ENCODE data around the gene DDIAS. TPM values are rescaled to one million over a fixed set of nuclear protein-coding genes. Genes with fewer than 3 reads are reported as not detected.

DDIAS gene
- total and polyA plus RNA-seq, 9 of the 15 experiments (the other 6 are each of a cell fraction or from before 2014, with no cell fraction given): 9.4 to 27.2 (median 23.3) TPM

DNA sequence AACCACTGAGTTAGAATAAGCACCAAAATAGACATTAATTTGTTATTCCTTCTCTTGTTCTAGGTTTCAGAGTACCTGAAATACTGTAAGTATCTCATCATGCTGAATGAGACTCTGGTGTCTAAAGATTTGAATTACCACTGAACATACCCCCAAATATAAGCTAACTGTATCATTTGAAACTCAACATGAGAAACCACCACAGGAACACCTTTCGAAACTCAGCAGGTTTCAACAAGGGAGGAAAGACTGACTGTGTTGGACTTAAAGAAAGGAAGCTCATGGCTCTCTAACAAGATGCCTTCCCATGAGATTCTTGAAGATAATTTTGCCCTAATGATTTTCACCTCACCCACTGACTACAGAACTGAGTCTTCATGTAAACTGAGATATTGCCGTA is 38.3 kb upstream of the DDIAS start:
- Histone ChIP-seq H3K79me2 (ENCODE audit: control insufficient read depth, insufficient read depth, low read length) (no peaks in the 10 kb centered on the region), H3K4me1 (replicated peaks in 1 of 2; ENCODE audit: control insufficient read depth in 2 of 2, insufficient read depth in 2 of 2, low read length in 2 of 2) (peaks cover 0 to 2% of the 10 kb centered on the region in 2 experiments; a peak in 2 of 5 replicates), H3K9me3 (replicated peaks; ENCODE audit: control insufficient read depth, insufficient read depth, low read depth, low read length) (no peaks in the 10 kb centered on the region), H3K27ac (ENCODE audit: extremely low read depth, low read depth, low read length) (no peak overlapping the region), H4K20me1 (replicated peaks; ENCODE audit: control insufficient read depth, insufficient read depth, low read length) (no peaks in the 10 kb centered on the region; the same call in 1 of the 2 replicates), H3K4me2 (ENCODE audit: insufficient read depth, low read length) (no peak overlapping the region), H2AFZ (ENCODE audit: low read depth, low read length) (no peak overlapping the region), H3K27me3 (ENCODE audit: control insufficient read depth in 2 of 2, insufficient read depth in 2 of 2, low read length in 2 of 2) (no peaks in the 10 kb centered on the region), H3K9me1 (ENCODE audit: control insufficient read depth, insufficient read depth, low read length) (no peaks in the 10 kb centered on the region), H3K4me3 (no peak overlapping the region), H3K9ac (ENCODE audit: insufficient read depth in 1 of 2, low read depth in 2 of 2, low read length in 2 of 2) (no peak overlapping the region), H3K36me3 (ENCODE audit: control insufficient read depth, insufficient read depth, low read length) (no peaks in the 10 kb centered on the region)
- ChIA-PET CTCF (ENCODE audit: low intra/inter-chr PET ratio) (interaction anchor here (2.2 kb wide), 1 partner anchor 144 kb away, joined by 16 read pairs; no protein-coding TSS in a partner anchor), POLR2A (interaction anchor here (0.9 kb wide), 1 partner anchor 142 kb away, joined by 3 read pairs; no protein-coding TSS in a partner anchor)
- in situ Hi-C loops (cut with MboI): loop anchor here (25.0 kb wide), 1 partner anchor 949 kb away; no protein-coding TSS in a partner anchor
- BruUV-seq (replicated peaks): no TSS peak
- WGBS (ENCODE audit: insufficient coverage, low coverage, missing lambda C conversion rate): 95% methylated on average over 2 of the region's 2 CpGs
- no peak for ATAC-seq
- DNase-seq (ENCODE audit: extremely low read depth in 1 of 4, low spot score in 3 of 4): no peak
- no peak for FAIRE-seq
- intact Hi-C loops (cut with micrococcal nuclease): loop anchor here (5.0 kb wide), 1 partner anchor 71 kb away; no protein-coding TSS in a partner anchor
- no peak for TF ChIP-seq FUS (optimal IDR thresholded peaks at IDR 0.05; ENCODE audit: low read depth, low read length)
- TF ChIP-seq, protein P1, sequence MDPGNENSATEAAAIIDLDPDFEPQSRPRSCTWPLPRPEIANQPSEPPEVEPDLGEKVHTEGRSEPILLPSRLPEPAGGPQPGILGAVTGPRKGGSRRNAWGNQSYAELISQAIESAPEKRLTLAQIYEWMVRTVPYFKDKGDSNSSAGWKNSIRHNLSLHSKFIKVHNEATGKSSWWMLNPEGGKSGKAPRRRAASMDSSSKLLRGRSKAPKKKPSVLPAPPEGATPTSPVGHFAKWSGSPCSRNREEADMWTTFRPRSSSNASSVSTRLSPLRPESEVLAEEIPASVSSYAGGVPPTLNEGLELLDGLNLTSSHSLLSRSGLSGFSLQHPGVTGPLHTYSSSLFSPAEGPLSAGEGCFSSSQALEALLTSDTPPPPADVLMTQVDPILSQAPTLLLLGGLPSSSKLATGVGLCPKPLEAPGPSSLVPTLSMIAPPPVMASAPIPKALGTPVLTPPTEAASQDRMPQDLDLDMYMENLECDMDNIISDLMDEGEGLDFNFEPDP (CRISPR knock-in tag; IDR thresholded peaks at IDR 0.05): no peak
- TF ChIP-seq, protein P2, sequence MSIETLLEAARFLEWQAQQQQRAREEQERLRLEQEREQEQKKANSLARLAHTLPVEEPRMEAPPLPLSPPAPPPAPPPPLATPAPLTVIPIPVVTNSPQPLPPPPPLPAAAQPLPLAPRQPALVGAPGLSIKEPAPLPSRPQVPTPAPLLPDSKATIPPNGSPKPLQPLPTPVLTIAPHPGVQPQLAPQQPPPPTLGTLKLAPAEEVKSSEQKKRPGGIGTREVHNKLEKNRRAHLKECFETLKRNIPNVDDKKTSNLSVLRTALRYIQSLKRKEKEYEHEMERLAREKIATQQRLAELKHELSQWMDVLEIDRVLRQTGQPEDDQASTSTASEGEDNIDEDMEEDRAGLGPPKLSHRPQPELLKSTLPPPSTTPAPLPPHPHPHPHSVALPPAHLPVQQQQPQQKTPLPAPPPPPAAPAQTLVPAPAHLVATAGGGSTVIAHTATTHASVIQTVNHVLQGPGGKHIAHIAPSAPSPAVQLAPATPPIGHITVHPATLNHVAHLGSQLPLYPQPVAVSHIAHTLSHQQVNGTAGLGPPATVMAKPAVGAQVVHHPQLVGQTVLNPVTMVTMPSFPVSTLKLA (conservative IDR thresholded peaks at IDR 0.05): no peak
- TF ChIP-seq, protein P3, sequence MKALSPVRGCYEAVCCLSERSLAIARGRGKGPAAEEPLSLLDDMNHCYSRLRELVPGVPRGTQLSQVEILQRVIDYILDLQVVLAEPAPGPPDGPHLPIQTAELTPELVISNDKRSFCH (CRISPR knock-in tag; IDR thresholded peaks at IDR 0.05): no peak
- TF ChIP-seq, protein P3 (tag; IDR thresholded peaks at IDR 0.05): no peak
- TF ChIP-seq SOX6 (IDR thresholded peaks at IDR 0.05): no peak
- no peak for TF ChIP-seq XRCC4 (IDR thresholded peaks at IDR 0.05; ENCODE audit: extremely low read depth, insufficient read depth, insufficient read length)
- no peak for TF ChIP-seq HNRNPL (IDR thresholded peaks at IDR 0.05; ENCODE audit: low read depth, low read length)
- TF ChIP-seq, protein P4, sequence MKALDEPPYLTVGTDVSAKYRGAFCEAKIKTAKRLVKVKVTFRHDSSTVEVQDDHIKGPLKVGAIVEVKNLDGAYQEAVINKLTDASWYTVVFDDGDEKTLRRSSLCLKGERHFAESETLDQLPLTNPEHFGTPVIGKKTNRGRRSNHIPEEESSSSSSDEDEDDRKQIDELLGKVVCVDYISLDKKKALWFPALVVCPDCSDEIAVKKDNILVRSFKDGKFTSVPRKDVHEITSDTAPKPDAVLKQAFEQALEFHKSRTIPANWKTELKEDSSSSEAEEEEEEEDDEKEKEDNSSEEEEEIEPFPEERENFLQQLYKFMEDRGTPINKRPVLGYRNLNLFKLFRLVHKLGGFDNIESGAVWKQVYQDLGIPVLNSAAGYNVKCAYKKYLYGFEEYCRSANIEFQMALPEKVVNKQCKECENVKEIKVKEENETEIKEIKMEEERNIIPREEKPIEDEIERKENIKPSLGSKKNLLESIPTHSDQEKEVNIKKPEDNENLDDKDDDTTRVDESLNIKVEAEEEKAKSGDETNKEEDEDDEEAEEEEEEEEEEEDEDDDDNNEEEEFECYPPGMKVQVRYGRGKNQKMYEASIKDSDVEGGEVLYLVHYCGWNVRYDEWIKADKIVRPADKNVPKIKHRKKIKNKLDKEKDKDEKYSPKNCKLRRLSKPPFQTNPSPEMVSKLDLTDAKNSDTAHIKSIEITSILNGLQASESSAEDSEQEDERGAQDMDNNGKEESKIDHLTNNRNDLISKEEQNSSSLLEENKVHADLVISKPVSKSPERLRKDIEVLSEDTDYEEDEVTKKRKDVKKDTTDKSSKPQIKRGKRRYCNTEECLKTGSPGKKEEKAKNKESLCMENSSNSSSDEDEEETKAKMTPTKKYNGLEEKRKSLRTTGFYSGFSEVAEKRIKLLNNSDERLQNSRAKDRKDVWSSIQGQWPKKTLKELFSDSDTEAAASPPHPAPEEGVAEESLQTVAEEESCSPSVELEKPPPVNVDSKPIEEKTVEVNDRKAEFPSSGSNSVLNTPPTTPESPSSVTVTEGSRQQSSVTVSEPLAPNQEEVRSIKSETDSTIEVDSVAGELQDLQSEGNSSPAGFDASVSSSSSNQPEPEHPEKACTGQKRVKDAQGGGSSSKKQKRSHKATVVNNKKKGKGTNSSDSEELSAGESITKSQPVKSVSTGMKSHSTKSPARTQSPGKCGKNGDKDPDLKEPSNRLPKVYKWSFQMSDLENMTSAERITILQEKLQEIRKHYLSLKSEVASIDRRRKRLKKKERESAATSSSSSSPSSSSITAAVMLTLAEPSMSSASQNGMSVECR (CRISPR knock-in tag; IDR thresholded peaks at IDR 0.05): no peak
- TF ChIP-seq IFI16 (CRISPR knock-in tag; IDR thresholded peaks at IDR 0.05): no peak
- TF ChIP-seq EZH2 (IDR thresholded peaks at IDR 0.05; ENCODE audit: borderline replicate concordance, low read depth, low read length): no peak
- no peak for TF ChIP-seq TAF9B (IDR thresholded peaks at IDR 0.05; ENCODE audit: partially characterized antibody)
